K562 (cell line): ENCODE data around the gene KRT24. TPM values are rescaled to one million over a fixed set of nuclear protein-coding genes. Genes with fewer than 3 reads are reported as not detected.

Experiments used
- BRCA1 ChIP-seq, 2 experiments: fragments of 450-650 bp in 1 of 2; sonication (generic) in 1 of 2; formaldehyde crosslinking in 1 of 2; IDR thresholded peaks; 2 replicates each; pipeline versions ENCODE4 v1.5.0 to v1.6.1; 2017 to 2020; ENCODE audit warnings: mild to moderate bottlenecking in 1 of 2, missing genetic modification reagents in 1 of 2
- E2F8 ChIP-seq: fragments of 450-650 bp; IDR thresholded peaks from 2 replicates; pipeline ENCODE4 v1.7.1; 2018; ENCODE audit warnings: mild to moderate bottlenecking, low read depth; ENCODE audit not compliant: partially characterized antibody
- L3MBTL2 ChIP-seq: fragments of 450-650 bp; IDR thresholded peaks from 2 replicates; pipeline ENCODE4 v1.6.1; 2016; ENCODE audit warnings: mild to moderate bottlenecking, moderate library complexity
- NR2C2 ChIP-seq, 2 experiments: fragments of 200-800 bp in 1 of 2; sonication (Bioruptor generic) in 1 of 2; sonication (generic) in 1 of 2; formaldehyde crosslinking in 1 of 2; IDR thresholded peaks; 2 replicates each; pipeline versions ENCODE4 v1.6.1 to v1.8.0; 2016 to 2022; ENCODE audit warnings: mild to moderate bottlenecking in 1 of 2, missing compliant biosample characterization in 1 of 2, missing genetic modification characterization in 1 of 2, missing genetic modification reagents in 1 of 2
- SREBF1 ChIP-seq: fragments of 150-350 bp; IDR thresholded peaks from 2 replicates; pipeline ENCODE4 v1.6.1; 2014; ENCODE audit warnings: antibody characterized with exemption, low read depth, low read length, borderline replicate concordance
- STAT5A ChIP-seq: IDR thresholded peaks from 2 replicates; pipeline ENCODE4 v1.6.1; 2012; ENCODE audit warnings: low read length, inconsistent platforms, borderline replicate concordance
- ZNF318 ChIP-seq, 2 experiments: fragments of 450-650 bp; IDR thresholded peaks; 2 replicates each; pipeline ENCODE4 v1.6.1; 2016; ENCODE audit warnings: mild to moderate bottlenecking in 2 of 2, borderline replicate concordance in 1 of 2, low read depth in 1 of 2, moderate library complexity in 1 of 2
- ZNF609 ChIP-seq: sonication (generic); formaldehyde crosslinking; IDR thresholded peaks from 2 replicates; pipeline ENCODE4 v1.8.1; 2023; ENCODE audit warnings: missing genetic modification reagents, mild to moderate bottlenecking, borderline replicate concordance
- ZNF766 ChIP-seq: fragments of 200-800 bp; sonication (Bioruptor generic); conservative IDR thresholded peaks from 2 replicates; pipeline ENCODE4 v1.6.1; 2016; ENCODE audit warnings: missing genetic modification characterization, missing compliant biosample characterization
- ZSCAN29 ChIP-seq: fragments of 450-650 bp; IDR thresholded peaks from 2 replicates; pipeline ENCODE4 v1.6.1; 2017
- polyA plus RNA-seq, 8 experiments: library from polyadenylated mRNA; depleted of rRNA in 4 of 8; stranded (reverse) in 5 of 8; unstranded in 3 of 8; fragments of >200 nt; fragmentation: Nextera tagmentation in 2 of 8; fragmentation: Illumina TruSeq in 1 of 8; extraction: Ambion mirVana in 2 of 8; extraction: Trizol in 1 of 8; gene quantifications; 2 replicates each; pipeline versions ENCODE4 v1.2.1 to v1.2.3, GENCODE V29; 2011 to 2014; ENCODE audit warnings: inconsistent platforms in 1 of 8, missing spikeins in 1 of 8
- total RNA-seq, 7 experiments: library from RNA; depleted of rRNA in 6 of 7; stranded (reverse); fragments of >200 nt in 6 of 7; fragmentation: Illumina TruSeq in 2 of 7; extraction: Trizol in 2 of 7; gene quantifications; 2 replicates each; pipeline versions ENCODE4 v1.2.1 to v1.2.3, GENCODE V29; 2011 to 2021; ENCODE audit warnings: low replicate concordance in 1 of 7

The KRT24 gene
- total and polyA plus RNA-seq, 9 of the 15 experiments (the other 6 are each of a cell fraction or from before 2014, with no cell fraction given), result not detected

GRCh38 chr17:40648384-40648968 lies 55.1 kb downstream of the KRT24 start (continued):
- TF ChIP-seq ZNF318 (IDR thresholded peaks at IDR 0.05; ENCODE audit: borderline replicate concordance in 1 of 2, low read depth in 1 of 2), result no peak
- TF ChIP-seq L3MBTL2, result peak; percentile 68; the same call in 1 of the 2 replicates
- no peak for TF ChIP-seq NR2C2 (CRISPR knock-in tag; IDR thresholded peaks at IDR 0.05)
- no peak; the same call in 1 of the 2 replicates for TF ChIP-seq NR2C2 (tag; IDR thresholded peaks at IDR 0.05)
- TF ChIP-seq ZNF766 (CRISPR knock-in tag), result peak; percentile 75
- no peak for TF ChIP-seq STAT5A
- TF ChIP-seq SREBF1, result no peak
- TF ChIP-seq ZNF609, result no peak
- TF ChIP-seq E2F8, result no peak
- 0 out of 2 replicates have a peak, but pooled peaks have one; percentile 4 for TF ChIP-seq ZSCAN29
- no peak for TF ChIP-seq BRCA1 (IDR thresholded peaks at IDR 0.05)
- 0 out of 2 replicates have a peak, but pooled peaks have one; percentile 15 for TF ChIP-seq BRCA1 (CRISPR knock-in tag; IDR thresholded peaks at IDR 0.05)
